Measurements from ENCODE around the gene PSMF1. TPM values are rescaled to one million over a fixed set of nuclear protein-coding genes. Genes with fewer than 3 reads are reported as not detected.

Gene PSMF1, protein sequence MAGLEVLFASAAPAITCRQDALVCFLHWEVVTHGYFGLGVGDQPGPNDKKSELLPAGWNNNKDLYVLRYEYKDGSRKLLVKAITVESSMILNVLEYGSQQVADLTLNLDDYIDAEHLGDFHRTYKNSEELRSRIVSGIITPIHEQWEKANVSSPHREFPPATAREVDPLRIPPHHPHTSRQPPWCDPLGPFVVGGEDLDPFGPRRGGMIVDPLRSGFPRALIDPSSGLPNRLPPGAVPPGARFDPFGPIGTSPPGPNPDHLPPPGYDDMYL
- 10 to 100 TPM; 65.4 to 91.5 (median 73.4) TPM for total RNA-seq

DNA sequence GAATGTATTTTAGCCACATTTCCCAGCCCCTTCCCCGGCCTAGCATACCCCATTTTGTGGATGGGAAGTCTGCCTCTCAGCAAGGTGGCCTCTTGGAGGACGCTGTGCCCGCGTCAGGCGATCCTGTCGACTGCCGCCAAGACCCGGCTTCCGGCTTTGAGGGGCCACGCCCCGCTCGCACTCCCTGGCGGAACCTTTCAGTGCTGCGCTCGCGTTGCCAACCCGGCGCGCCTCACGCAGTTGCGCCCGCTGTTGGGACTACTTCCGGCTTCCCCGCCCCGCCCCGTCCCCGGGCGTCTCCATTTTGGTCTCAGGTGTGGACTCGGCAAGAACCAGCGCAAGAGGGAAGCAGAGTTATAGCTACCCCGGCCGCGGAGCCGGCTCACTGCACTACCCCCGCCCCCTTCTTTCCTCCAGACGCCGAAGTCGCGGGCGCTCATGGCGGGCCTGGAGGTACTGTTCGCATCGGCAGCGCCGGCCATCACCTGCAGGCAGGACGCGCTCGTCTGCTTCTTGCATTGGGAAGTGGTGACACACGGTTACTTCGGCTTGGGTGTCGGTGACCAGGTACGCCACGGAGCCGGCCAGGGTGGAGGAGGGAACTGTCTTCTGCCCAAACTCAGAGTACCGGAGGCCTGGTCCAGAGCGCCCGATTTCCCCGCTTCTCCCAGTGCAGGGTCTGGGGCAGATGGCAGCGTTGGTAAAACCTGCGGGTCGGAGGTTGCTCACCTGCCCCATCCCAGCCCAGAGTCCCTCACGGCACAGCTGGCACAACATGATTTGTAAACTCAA, at the start of gene PSMF1:
TSS of gene PSMF1 (plus strand) at position 267 of the 792 bp plus-strand sequence. CDS start at position 439, 172 bp downstream.
- Histone ChIP-seq H3K4me1 (peaks cover 51 to 54% (median 54%) of the 10 kb centered on the region in 4 donors), H3K9me3 (no peaks in the 10 kb centered on the region), H3K27me3 (no peaks in the 10 kb centered on the region), H3K36me3 (peaks cover 0 to 8% (median 1%) of the 10 kb centered on the region in 4 donors), H3K27ac (replicated peaks in 1 of 4) (peak within 1 kb of the TSS; percentile 75 to 83 (median 82)), H3K4me3 (peak within 1 kb of the TSS; percentile 81 to 99 (median 89))
- intact Hi-C loops (cut with DNase I), result loop anchor here (5.0 kb wide), 2 partner anchors 94 to 349 kb away; partner anchors contain the start of gene NSFL1C
- peak; percentile 98 for DNase-seq (ENCODE audit: extremely low spot score)
- WGBS, result 0% methylated on average over 21 of the region's 62 CpGs
- no peak for TF ChIP-seq POLR2A (IDR thresholded peaks at IDR 0.05; ENCODE audit: low read depth)
- TF ChIP-seq EP300 (IDR thresholded peaks at IDR 0.05), result no peak
- TF ChIP-seq, protein P1, sequence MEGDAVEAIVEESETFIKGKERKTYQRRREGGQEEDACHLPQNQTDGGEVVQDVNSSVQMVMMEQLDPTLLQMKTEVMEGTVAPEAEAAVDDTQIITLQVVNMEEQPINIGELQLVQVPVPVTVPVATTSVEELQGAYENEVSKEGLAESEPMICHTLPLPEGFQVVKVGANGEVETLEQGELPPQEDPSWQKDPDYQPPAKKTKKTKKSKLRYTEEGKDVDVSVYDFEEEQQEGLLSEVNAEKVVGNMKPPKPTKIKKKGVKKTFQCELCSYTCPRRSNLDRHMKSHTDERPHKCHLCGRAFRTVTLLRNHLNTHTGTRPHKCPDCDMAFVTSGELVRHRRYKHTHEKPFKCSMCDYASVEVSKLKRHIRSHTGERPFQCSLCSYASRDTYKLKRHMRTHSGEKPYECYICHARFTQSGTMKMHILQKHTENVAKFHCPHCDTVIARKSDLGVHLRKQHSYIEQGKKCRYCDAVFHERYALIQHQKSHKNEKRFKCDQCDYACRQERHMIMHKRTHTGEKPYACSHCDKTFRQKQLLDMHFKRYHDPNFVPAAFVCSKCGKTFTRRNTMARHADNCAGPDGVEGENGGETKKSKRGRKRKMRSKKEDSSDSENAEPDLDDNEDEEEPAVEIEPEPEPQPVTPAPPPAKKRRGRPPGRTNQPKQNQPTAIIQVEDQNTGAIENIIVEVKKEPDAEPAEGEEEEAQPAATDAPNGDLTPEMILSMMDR (IDR thresholded peaks at IDR 0.05), result peak in 1 of 3 experiments; percentile 36
- TF ChIP-seq POLR2AphosphoS5 (IDR thresholded peaks at IDR 0.05), result peak; percentile 79 to 96

DNA sequence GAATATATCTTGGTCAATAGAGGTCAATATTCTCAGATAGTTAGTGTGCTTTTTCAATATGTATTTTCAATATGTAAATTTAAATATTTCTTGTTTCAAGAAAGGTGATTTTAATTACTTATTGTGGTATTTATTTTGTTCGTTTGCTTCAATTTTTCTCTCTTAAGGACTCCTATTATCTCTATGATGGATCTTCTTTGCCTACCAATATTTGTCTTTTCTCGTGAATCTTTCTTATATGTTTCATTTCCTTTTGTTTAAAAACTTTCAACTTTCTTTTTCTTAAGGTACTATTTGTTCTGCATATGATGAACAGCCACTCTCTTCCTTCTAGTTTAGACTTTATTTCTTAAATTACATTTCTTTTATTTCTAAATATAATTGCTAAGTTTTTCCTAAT, 46.1 kb upstream of the PSMF1 start:
- no peak for DNase-seq (ENCODE audit: extremely low spot score)

DNA sequence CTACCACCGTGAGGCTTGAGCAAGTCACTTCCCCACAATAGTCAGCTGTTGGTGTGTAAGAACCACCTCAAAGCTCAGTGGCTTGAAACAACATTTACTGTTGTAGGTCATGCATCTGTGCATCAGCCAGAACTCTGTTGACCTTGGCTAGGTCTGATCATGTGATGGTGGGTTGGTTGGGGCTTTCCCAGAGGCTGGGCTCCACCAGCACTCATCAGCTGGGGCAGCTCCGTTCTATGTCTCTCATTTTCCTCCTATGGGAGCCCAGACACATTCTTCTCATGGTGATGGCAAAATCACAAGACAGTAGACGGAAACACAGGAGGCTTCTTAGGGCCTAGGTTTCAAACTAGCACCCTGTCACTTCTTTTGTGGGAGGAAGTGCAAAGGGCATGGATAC, 42.8 kb upstream of the PSMF1 start:
- no peaks in the 10 kb centered on the region for H3K36me3 ChIP-seq
- no peak overlapping the region for H3K27ac ChIP-seq (replicated peaks in 1 of 4)
- no peaks in the 10 kb centered on the region for H3K4me1 ChIP-seq
- H3K9me3 ChIP-seq, result no peaks in the 10 kb centered on the region
- no peak overlapping the region for H3K4me3 ChIP-seq
- peak; percentile 79 for DNase-seq (ENCODE audit: extremely low spot score)
- H3K27me3 ChIP-seq, result no peaks in the 10 kb centered on the region
- TF ChIP-seq, protein P1 (IDR thresholded peaks at IDR 0.05), result no peak
- TF ChIP-seq POLR2AphosphoS5 (IDR thresholded peaks at IDR 0.05) (no peak), EP300 (IDR thresholded peaks at IDR 0.05) (no peak), POLR2A (IDR thresholded peaks at IDR 0.05; ENCODE audit: low read depth) (no peak)
- intact Hi-C loops (cut with DNase I), result no loop called here
- WGBS, result 78% methylated on average over 3 of the region's 3 CpGs

More for the DNA sequence above, 46.1 kb upstream of the PSMF1 start:
- Histone ChIP-seq H3K27me3 (no peaks in the 10 kb centered on the region), H3K27ac (replicated peaks in 1 of 4) (no peak overlapping the region), H3K4me3 (no peak overlapping the region), H3K4me1 (no peaks in the 10 kb centered on the region), H3K36me3 (no peaks in the 10 kb centered on the region), H3K9me3 (peaks cover 0 to 5% (median 0%) of the 10 kb centered on the region in 4 donors)
- 79% methylated on average over 2 of the region's 2 CpGs for WGBS
- intact Hi-C loops (cut with DNase I), result no loop called here
- TF ChIP-seq POLR2AphosphoS5 (IDR thresholded peaks at IDR 0.05) (no peak), EP300 (IDR thresholded peaks at IDR 0.05) (no peak)

DNA sequence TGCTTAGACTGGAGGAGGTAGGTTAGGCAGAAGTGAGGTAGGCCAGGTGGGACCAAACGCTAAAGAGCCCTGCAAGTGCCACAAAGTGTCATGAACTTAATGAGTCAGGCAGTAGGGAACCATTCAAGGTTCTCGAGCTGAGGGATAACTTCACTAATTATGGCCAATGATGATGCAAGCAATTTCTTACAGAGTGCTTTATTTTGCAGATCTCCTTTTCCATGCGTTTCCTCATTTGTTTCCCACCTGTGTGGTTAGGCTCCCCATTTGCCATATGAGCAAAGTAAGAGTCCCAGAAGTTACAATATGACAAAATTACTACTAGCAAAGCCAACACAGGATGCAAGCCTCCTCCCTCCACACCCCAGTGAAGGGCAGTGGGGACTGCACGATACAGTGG, 36.5 kb upstream of the PSMF1 start:
- Histone ChIP-seq H3K4me3 (no peak overlapping the region), H3K27me3 (no peaks in the 10 kb centered on the region), H3K9me3 (no peaks in the 10 kb centered on the region), H3K27ac (replicated peaks in 1 of 4) (no peak overlapping the region), H3K36me3 (no peaks in the 10 kb centered on the region), H3K4me1 (no peaks in the 10 kb centered on the region)
- no peak for DNase-seq (ENCODE audit: extremely low spot score)
- 90% methylated on average over 4 of the region's 4 CpGs for WGBS
- intact Hi-C loops (cut with DNase I), result no loop called here
- no peak for TF ChIP-seq POLR2A (IDR thresholded peaks at IDR 0.05; ENCODE audit: low read depth)
- no peak for TF ChIP-seq EP300 (IDR thresholded peaks at IDR 0.05)
- TF ChIP-seq, protein P1 (IDR thresholded peaks at IDR 0.05), result no peak
- TF ChIP-seq POLR2AphosphoS5 (IDR thresholded peaks at IDR 0.05), result no peak

DNA sequence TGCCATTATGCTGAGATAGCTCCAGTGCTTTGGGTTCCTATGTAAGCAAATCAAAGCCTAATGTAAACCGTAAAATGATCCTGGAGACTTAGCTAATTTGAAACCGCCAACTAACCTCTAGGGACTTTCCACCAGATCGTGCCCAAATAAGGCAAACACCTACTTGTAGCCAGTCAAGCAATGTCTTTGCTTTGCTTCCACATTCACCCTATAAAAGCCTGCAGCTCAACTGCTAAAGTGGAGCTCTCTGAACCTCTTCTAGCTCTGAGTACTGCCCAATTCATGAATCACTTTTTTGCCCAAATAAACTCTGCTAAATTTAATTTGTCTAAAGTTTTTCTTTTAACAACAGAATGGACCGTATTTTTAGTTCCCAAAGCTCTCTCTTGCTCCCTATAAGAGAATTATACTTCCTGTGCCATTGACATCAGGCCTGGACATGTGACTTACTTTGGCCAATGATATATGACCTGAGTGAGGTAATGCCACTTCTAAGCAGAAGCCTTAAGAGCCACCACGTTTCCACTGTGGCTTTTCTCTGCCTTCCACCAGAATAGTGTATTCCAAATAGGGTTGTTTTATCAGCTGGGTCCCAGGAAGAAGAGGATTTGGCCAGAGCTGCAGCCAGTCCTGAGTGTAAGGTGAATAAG, 34.8 kb upstream of the PSMF1 start:
- H3K4me3 ChIP-seq, result no peak overlapping the region
- TF ChIP-seq, protein P1 (IDR thresholded peaks at IDR 0.05), result no peak
- TF ChIP-seq EP300 (IDR thresholded peaks at IDR 0.05) (no peak), POLR2AphosphoS5 (IDR thresholded peaks at IDR 0.05) (no peak), POLR2A (IDR thresholded peaks at IDR 0.05; ENCODE audit: low read depth) (no peak)
- no peaks in the 10 kb centered on the region for H3K4me1 ChIP-seq
- DNase-seq (ENCODE audit: extremely low spot score), result peak; percentile 50
- intact Hi-C loops (cut with DNase I), result no loop called here
- no peaks in the 10 kb centered on the region for H3K36me3 ChIP-seq
- no peak overlapping the region for H3K27ac ChIP-seq (replicated peaks in 1 of 4)
- no peaks in the 10 kb centered on the region for H3K27me3 ChIP-seq
- WGBS, result 50% methylated on average over 5 of the region's 5 CpGs
- H3K9me3 ChIP-seq, result no peaks in the 10 kb centered on the region
